NCI-H2196 treated with DMSO at 0.1 percent for 48 hours (cell line): Measurements from ENCODE around the gene RPL29.

Experiments
- DNase-seq: peaks from one replicate; lab custom pipeline; 2025; ENCODE audit not compliant: unreplicated experiment; lab: John Stamatoyannopoulos, UW

The RPL29 gene

DNA sequence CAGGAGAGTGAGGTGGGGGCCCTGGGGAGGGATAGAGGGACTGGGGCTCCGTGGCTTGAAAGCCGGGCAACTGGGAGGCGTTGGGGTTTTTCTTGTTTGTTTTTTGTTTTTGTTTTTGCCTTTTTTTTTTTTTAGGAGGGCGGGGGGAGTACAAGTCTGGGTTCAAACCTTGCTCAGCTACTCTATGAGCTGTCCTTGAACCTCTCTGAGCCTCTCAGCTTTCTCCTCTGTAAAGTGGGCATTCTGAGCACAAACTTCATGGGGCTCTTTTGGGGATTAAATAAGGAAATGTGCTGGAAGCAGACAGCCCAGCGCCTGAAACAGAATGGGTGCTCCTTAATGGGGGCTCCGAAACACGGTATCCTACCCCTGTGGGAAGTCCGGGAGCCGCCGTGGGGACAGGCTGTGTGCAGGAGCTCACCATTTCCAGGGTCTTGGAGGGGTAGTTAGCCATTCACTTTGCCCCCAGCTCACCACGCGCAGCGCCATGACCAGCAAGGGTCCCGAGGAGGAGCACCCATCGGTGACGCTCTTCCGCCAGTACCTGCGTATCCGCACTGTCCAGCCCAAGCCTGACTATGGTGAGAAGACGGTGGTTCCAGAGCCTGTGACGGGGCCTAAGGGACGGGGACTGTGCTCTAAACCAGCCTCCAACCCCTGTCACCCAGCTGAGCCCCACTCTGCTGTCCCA lies 12.0 kb downstream of the RPL29 start:
- DNase-seq: no peak

DNA sequence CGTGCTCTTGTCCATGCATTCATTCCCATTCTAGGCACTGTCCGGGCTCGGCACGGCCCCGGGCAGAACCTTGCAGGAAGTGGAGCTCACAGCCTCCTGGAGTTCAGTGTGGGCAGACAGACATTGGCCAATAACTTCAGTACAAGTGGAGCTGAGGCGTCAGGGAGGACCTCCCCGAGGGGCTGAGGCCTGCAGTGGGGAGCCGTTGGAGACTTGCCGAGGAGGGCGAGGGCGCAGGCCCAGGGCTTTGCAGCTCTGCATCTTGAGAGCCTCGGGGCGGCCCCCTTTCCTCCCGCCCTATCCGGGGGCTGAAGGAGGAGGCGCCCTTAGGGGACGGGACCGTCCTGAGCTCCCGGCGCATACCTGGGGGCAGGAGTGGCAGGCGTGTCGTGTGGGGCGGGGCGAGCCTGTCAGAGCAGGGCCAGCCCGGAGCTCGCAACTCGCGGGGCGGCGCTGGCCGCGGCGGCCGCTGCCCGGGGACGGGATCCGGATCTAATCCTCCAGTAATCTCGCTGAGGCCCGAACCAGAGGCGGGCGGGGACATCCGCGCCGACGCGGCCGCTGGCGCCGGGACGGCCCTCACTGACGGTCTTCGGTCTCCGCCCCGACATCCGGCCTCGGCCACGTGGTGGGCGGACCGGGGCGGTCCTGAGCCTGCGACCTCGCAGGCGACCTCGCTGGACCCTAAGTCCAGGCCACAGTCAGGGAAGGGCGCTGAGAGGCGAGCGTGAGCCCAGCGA lies 12.7 kb downstream of the RPL29 start, which contains the start of gene ACY1:
Gene ACY1 (plus strand): TSS at position 698 of the 740 bp plus-strand sequence. CDS start 530 bp downstream, outside the sequence.
- DNase-seq: peak; percentile 58

DNA sequence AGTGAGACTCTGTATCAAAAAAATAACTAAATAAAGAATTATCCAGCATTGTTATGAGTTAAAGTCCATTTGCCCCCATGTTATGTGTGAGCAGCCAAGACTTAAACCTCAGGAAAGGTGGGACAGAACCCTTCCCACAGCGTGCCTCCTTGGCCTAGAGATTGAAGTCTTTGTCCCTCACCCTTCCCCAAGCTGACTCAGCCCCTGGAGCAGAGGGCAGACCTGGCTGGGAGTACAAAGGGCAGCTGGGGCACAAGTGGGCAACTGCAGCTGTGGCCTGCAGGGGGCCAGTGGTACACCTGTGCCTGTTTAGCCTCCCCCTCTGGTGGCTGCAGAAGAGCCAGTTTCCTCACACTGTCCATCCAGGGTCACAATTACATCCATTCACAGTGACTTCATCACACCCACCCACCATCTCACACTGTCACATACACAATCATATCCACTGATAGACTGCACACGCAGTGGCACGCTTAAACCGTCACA lies 13.3 kb downstream of the RPL29 start:
- DNase-seq: peak; percentile 20

DNA sequence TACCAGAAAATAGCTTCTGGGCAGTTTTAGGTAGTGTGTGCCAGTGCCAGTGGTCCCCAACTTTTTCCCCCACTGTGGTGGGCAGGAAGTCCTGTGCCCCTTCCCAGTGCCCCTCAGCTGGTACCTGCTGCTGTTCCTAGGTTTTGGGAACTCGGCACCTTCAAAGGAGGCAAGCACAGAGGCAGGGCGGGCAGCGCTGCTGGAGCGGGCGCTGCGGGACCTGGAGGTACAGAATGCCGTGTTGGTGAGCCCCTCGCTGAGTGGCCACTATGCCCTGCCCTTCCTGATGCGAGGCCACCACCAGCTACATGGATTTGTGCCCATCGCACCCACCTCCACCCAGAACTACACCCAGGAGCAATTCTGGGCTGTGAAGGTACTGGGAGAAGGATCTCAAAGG lies 15.4 kb downstream of the RPL29 start:
- no peak for DNase-seq

DNA sequence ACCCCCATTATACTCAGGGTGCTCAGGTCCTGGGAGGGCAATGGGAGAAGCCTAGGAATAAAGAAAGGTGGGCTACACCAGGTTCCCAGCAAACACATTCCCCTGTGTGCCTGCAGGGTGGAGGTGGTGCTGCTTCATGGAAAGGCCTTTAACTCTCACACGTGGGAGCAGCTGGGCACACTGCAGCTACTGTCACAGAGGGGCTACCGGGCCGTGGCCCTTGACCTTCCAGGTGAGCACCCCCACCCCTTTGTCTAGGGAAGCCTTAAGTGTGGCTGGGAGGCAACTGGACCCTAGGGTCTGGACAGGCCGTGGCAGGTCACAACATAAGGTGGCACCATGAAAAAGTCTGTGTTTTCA lies 17.6 kb downstream of the RPL29 start:
- no peak for DNase-seq

DNA sequence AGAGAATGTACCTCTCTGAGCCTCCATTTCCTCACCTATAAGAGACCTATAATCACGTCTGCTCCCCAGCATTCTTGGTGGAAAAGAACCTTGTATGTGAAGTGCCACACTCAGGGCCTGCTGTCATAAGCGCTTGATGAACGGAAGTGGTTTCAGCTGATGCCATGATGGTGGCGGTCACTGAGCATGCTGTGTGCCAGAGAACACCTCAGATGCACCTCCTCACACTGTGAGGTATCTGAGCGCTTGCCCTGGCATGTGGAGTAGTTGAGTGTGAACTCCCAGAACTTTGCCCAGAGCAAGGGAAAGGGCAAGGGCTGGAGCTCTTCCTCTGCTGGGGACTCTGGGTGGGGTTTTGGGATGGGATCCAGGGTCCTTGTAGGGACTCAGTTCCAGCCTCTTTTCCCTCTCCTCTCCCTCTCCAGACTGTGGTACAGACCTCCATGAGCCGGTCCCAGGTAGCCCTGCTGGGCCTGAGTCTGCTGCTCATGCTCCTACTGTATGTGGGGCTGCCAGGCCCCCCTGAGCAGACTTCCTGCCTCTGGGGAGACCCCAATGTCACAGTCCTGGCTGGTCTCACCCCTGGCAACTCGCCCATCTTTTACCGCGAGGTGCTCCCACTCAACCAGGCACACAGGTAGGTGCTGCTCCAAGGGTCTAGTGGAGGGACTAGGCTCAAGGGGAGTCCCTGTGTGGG lies 18.1 kb downstream of the RPL29 start:
- DNase-seq: no peak

DNA sequence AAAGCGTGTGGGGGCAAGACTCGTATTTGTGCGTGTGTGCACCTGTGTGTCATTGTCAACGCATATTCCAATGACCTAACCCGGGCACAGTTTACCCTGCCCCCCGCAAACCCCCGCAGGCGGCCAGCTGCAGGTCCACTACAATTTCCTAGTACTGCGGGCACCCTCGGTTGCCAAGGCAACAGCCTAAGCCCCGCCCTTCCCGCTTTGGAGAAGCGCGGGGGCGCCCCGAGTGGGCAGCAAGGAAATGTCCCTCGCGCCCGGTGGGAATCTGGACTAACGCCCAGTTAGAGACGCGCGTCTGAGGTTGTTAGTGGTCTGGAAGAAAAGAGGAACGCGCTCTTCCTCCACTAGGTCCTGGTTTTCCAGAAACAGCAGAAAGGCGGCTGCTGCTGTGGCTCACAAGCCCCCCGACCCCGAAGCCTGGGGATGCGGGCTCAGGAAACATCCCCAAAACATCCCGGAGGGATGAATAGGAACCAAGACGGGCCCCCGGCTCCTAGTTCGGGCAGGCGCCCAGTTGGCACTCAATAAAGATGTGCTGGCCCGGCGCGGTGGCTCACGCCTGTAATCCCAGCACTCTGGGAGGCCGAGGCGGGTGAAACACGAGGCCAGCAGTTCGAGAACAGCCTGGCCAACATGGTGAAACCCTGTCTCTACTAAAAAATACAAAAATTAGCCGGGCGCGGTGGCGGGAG lies 19.7 kb downstream of the RPL29 start:
- no peak for DNase-seq

DNA sequence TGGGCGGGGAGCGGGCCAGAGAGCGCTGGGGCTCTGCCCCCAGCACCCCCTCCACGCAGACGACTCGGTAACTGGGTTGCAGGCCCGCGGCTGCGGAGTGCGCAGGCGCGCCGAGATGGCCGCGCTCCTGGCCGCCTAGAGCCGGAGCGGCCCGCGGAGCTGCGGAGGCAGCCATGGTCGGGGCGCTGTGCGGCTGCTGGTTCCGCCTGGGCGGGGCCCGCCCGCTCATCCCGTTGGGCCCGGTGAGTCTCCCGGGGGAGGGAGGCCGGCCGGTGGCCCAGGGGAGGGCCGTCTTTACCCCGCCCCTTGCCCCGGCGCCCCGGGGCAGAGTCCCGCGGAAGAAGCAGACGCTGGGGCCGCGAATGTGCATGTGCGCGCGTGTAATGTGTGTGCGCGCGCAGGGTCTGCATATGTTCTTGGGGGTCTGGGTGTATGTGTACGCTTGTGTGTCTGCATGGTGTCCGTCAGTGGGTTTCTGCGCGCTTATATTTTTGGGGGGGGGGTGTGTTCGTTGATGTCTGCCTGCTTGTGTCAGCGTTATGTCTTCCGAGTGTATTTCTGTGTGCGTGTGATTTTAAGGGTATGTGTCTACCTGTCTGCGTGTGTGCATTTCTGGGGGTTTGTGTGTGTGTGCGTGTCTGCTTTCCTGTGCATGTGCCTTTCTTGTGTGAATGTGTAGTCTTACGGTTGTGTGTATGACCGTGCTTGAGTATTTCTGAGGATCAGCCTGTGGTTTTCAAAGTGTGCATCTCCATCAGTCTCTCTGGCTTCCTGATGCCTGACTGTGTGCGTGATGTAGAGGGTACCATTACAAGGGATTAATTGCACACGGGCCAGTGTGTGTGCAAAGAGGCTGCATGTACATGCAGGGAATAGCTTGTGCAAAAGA lies 20.5 kb downstream of the RPL29 start, which contains the start of gene ABHD14A:
Gene ABHD14A (plus strand): TSS at position 102 of the 889 bp plus-strand sequence. CDS start 72 bp downstream, at position 174.
- DNase-seq: peak; percentile 15

DNA sequence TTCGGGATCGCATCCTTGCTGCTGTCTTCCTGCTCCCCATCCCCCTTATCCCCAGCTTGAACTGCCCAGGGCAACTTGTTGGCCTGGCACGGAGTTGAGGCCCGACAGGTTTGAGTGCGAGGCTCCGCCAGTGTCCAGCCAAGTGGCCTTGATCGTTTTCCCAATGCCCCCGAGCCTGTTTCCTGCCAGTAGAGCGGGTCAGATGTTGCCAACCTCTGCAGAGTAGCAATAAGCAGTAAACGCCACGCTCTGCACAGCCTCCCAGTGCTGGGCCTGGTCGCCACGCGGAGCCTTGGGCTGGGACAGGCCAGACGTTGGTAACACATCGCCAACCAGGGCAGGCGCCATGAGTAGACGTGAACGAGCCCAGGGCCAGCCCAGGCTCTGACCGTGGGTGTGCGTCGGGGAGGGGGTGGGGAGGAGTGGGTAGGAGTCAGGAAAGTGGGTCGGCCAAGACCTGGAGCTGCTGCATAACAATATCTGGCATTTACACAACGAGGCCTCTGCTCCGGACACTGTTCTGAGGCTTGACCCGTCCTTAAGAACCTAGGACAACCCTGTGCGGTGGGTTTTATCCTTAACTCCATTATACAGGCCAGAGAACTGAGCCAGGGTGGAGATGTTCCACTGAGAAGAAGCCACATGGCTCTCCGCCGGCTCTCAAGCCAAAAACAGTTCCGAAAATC lies 21.3 kb downstream of the RPL29 start:
- no peak for DNase-seq

DNA sequence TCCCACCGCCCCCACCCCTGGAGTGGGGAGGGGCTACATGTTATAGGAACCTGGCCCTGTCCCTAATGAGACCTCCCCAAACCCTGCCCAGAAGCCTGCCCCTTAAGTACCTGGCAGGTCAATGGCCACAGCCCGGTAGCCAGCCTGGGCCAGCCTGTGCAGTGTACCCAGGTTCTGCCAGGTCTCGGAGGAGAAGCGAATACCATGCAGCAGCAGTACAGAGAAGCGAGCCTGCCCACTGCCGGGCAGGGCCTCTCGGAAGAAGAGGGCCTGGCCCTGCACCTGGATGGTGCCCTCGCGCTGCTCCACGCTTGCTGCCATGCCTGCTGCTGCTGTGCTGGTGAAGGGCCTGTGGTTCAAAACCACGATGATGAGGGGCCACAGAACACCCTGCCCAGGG lies 24.3 kb downstream of the RPL29 start:
- DNase-seq: no peak

DNA sequence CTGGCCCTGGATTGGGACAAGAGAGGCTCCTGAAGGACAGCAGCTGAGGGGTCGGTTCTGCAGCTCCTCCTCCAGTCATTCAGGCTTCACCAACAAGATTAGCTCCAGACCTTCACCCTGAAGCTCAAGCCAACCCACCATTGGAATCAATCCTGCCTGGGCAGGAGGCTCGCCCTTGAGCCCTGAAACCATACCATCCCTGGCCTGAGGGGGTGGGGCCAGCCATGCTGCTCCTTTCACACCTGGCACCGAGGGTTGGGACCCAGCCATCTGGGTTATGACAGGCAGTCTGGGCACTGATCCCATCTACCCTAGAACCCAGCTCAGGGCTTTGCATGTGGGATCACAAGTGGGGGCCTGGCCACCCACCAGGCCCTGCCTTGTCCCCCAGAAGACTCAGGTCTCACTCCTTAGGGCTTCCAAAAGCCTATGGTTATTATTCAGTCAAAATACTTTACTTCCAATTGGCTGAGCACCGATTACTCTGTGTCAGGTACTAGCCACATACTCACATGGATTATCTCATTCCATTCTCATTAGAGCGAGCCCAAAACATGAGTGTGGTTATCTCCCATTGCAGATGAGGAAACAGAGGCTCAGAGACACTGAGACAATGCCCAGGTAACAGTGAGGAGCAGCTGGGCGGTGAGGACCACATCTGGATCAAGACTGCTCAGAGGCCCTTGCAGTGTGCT lies 24.9 kb downstream of the RPL29 start:
- no peak for DNase-seq

DNA sequence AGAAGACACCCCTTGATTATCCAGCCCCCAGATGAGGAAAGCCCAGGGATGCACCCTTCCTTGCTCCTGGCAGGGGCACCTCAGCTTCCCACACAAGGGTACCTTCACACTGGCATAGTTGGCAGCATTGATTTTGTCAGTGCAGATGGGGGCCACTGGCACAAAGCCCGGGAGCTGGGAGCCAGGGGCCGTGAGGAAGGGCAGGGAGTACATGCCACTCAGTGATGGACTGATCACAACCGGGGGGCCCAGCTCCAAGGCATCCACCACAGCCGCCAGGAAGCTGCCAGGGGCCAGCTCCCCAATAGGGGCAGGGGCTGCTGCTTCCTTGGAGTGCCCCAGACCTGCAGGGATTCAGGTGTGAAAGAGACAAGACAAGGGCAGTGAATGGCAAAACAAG lies 25.9 kb downstream of the RPL29 start:
- no peak for DNase-seq

DNA sequence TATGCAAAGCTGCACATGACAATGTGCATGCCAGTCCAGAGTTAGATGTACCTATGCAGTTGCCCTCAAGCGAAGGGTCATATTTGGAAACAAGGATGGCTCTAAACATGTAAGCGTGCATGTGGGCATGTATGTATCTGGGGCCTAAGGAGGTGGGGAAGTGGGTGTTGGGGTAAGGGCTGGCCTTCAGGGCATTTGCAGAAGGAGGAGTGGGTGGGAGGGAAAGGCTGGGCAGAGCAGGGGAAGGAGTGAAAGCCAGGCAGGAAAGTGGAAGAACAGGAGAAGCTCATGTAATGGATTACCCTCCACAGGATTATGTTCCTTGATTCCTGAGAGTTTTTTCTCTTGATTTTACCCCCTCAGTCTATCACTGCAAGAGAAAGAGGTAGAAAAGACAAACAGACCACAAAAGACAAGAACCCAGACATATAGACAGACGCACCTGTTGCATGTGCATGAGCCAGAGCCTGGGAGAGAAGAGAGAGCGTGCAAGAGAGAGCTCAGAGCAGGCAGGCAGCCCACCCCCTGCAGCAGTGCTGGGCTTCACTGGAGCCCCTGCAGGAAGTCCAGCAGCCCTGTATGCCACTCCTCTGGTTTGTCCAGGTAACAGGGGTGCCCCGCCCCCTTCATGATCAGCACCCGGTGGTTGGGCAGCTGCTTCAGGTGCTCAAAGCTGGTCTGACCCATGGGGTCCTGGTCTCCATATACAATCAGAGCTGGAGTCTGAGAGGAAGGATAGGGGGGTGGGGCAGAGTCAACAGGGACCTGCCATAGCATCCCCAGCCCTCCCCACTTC lies 26.6 kb downstream of the RPL29 start:
- DNase-seq: no peak

DNA sequence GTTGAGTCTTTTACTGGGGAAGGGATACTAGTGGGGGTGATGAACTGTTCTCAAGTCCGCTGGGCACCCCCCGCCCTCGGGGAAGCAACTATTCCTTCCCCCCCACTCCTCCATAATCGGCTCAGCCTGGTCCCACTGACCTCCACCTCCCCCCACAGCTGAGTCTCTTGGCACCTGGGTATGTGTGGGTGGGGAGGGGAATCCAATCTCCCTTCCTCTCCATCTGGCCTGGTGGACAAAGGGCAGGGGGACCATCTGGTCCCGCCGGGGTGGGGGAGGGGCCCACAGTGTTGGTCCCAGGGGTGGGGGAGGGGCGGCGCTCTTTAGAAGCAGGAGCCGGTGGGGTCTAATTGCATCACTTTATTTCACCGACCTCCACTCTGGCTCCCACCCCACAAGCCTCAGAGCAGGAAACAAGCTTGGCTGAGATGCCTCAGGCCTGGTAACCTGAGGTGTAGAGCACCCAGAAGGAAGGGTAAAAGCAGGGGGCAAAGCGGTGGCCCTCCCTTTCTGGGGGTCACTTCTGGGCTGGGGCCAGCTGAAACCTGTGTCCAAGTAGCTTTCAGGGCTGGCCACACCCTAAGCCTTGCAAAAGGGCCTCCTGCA lies 27.4 kb downstream of the RPL29 start:
- DNase-seq: no peak

DNA sequence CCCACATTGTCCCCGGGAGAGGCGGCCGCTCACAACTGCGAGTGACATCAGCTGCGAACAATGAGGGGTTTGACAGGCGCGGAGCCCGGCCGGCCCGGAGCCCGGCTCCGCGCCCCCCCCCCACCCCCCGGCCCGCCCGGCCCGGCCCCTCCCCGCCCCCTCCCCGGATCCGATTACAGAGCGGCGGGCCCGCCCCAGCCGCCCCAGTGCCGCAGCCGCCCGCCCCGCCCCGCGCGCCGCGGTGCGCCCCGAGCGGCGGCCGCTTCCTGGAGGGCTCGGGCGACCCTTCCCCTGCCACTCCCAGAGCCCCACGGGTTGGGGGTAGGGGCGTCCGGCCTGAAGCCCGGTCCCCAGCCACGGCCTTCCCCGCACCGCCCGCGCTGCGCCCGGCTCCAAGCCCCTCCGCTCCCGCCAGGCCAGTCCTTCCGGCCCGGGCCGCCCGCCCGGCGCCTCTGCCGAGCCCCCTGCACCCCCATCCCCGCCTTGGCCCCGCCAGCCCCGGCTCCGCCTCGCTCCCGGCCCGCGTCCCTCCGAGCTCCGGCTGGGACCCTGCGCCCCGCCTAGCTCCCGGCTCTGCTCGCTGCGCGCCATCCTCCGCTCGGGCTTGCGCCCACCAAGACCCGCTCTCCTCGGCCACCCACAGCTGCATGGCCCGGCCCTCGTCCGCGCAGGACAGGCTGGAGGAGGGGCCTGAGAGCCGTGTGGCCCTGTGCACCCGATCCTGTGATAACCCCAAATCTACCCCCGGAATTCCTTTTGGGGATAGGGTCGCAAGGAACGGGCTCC lies 28.1 kb downstream of the RPL29 start, which contains the start of gene PCBP4:
Gene PCBP4 (minus strand): TSS at position 71 of the 786 bp plus-strand sequence. CDS start 6,214 bp downstream, outside the sequence.
- no peak for DNase-seq

DNA sequence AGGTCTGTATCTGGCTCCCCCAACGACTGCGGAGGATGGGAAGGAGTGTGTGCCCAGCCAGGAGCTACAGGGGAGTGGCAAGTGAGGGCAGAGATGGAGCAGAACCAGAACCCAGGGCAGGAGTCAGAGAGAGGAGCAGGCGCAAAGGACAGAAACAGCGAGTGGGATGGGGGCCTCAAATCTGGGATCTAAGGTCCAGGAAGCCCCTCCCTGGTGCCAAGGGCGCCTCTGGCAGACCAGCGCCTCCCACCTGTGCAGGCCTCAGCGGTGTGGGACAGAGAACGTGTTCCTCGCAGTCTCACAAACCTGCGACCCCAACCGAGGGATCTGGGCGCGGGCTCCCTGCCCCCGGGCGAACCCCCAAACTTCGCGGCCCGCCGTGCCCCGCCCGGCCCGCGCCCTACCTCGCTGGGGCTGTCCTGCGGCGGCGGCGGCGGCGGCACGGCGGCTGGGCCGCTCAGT lies 28.7 kb downstream of the RPL29 start:
- no peak for DNase-seq

DNA sequence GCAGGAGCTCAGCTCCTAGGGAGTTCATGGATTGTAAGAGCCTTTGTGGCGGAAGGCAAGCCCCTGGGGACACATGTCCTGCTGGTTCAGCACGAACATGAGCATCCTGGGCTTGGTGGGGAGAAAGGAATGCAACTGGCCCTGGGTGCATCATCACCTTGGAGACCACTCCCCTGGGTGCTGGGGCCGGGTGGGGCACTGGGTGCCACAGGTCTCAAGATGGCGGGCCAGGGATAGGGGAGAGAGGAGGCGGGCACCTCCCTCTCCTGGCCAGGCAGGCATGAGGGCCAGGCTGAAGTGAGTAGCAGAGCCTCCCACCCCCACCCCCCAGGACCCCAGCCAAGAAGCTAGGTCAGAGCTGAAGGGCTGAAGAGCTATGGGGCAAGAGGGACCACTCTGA lies 29.2 kb downstream of the RPL29 start:
- DNase-seq: no peak
